ENCODE data around the gene TC2N. TPM values are rescaled to one million over a fixed set of nuclear protein-coding genes. Genes with fewer than 3 reads are reported as not detected.

The TC2N gene
- total and polyA plus RNA-seq, 9 of the 15 experiments (the other 6 are each of a cell fraction or from before 2014, with no cell fraction given) = 2.0 to 12.5 (median 7.3) TPM

DNA sequence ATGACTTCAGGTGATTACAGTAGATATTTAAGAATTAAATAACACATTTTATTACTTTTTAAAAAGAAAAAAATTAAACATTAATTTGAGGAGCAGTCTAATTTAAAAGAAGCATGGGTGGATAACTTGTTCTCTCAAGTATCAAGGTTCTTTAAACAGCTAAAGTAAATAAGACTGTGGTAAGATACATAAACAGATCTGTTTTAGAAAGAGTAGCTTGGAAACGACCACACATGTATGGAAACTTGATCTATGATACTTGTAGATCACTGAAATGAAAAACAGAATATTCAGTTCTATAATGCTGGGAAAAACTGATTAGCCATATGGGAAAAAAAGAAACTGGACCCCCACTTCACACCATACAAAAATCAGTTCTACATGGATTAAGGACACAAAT, 36.0 kb downstream of the TC2N start (continued):
- no peak for TF ChIP-seq ZNF586 (CRISPR knock-in tag; conservative IDR thresholded peaks at IDR 0.05)

DNA sequence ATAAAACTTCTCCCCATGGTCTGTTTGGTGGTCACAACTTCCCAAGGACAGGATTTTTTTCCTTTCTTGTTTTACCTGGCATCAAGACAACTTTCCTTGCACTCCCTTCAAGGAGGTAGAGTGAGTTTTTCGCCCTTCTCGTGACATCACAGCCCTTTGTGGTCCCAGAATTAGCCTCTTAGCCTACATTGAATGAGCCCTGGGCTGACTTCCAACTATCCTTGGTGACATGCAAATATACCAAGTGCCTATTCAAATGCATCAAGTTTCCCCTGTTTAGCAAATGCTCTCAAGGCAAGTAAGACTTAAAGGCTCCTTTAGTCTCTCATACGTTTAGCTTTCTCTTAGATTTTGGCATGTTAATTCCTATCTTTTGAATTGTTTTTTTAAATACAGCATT, 36.6 kb downstream of the TC2N start:
- Histone ChIP-seq H3K4me3 (no peak overlapping the region), H3K9ac (ENCODE audit: insufficient read depth in 1 of 2, low read depth in 2 of 2, low read length in 2 of 2) (no peak overlapping the region), H3K4me2 (ENCODE audit: insufficient read depth, low read length) (no peak overlapping the region), H3K4me1 (replicated peaks in 1 of 2; ENCODE audit: control insufficient read depth in 2 of 2, insufficient read depth in 2 of 2, low read length in 2 of 2) (peaks cover 0 to 3% of the 10 kb centered on the region in 2 experiments; a peak in 3 of 5 replicates), H3K27ac (ENCODE audit: extremely low read depth, low read depth, low read length) (no peak overlapping the region), H3K9me3 (replicated peaks; ENCODE audit: control insufficient read depth, insufficient read depth, low read depth, low read length) (no peaks in the 10 kb centered on the region), H2AFZ (ENCODE audit: low read depth, low read length) (no peak overlapping the region), H3K27me3 (ENCODE audit: control insufficient read depth in 2 of 2, insufficient read depth in 2 of 2, low read length in 2 of 2) (peaks cover 0 to 2% of the 10 kb centered on the region in 2 experiments; a peak in 1 of 5 replicates), H3K79me2 (ENCODE audit: control insufficient read depth, insufficient read depth, low read length) (peaks cover 3% of the 10 kb centered on the region; the same call in 2 of the 3 replicates), H4K20me1 (replicated peaks; ENCODE audit: control insufficient read depth, insufficient read depth, low read length) (no peaks in the 10 kb centered on the region), H3K36me3 (ENCODE audit: control insufficient read depth, insufficient read depth, low read length) (no peaks in the 10 kb centered on the region), H3K9me1 (ENCODE audit: control insufficient read depth, insufficient read depth, low read length) (no peaks in the 10 kb centered on the region)
- ATAC-seq (no peak), DNase-seq (ENCODE audit: extremely low read depth in 1 of 4, low spot score in 3 of 4) (no peak), FAIRE-seq (no peak)
- no peak for TF ChIP-seq ZEB2 (IDR thresholded peaks at IDR 0.05)
- TF ChIP-seq MCM2 (IDR thresholded peaks at IDR 0.05; ENCODE audit: low read depth) = no peak
- 13% methylated on average over 3 of the region's 3 CpGs for WGBS (ENCODE audit: insufficient coverage, low coverage, missing lambda C conversion rate)
- in situ Hi-C loops (cut with MboI) (no loop called here), intact Hi-C loops (cut with micrococcal nuclease) (no loop called here)
- BruUV-seq (replicated peaks) = no TSS peak
- ChIA-PET POLR2A (no interaction called here), CTCF (ENCODE audit: low intra/inter-chr PET ratio) (no interaction called here)

DNA sequence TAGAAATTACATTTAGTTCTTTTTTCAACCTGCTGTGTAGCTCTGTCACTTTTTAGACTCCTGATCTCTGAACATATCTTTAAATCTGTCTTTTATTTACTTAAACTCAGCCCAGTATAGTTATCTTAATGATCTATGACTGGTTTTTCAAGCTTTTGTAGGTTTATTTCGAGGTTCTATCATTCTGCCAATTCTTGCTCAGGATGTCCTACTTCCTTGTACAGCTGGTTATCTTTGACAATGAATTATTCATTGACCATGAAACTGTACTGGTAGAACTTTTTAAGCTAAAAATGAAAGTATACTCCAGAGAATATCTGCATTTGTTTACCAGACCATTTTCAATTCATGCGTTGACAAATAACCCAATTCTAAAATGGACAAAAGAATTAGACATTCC, 37.8 kb downstream of the TC2N start:
- POLR2A ChIA-PET = no interaction called here
- DNase-seq (ENCODE audit: extremely low read depth in 1 of 4, low spot score in 3 of 4) (no peak), FAIRE-seq (no peak), ATAC-seq (no peak)
- in situ Hi-C loops (cut with MboI) (no loop called here), intact Hi-C loops (cut with micrococcal nuclease) (no loop called here)
- Histone ChIP-seq H3K27me3 (ENCODE audit: control insufficient read depth in 2 of 2, insufficient read depth in 2 of 2, low read length in 2 of 2) (no peaks in the 10 kb centered on the region), H2AFZ (ENCODE audit: low read depth, low read length) (no peak overlapping the region), H3K9me3 (replicated peaks; ENCODE audit: control insufficient read depth, insufficient read depth, low read depth, low read length) (no peaks in the 10 kb centered on the region), H3K79me2 (ENCODE audit: control insufficient read depth, insufficient read depth, low read length) (no peaks in the 10 kb centered on the region; the same call in 2 of the 3 replicates), H3K4me1 (replicated peaks in 1 of 2; ENCODE audit: control insufficient read depth in 2 of 2, insufficient read depth in 2 of 2, low read length in 2 of 2) (no peaks in the 10 kb centered on the region; a peak in 1 of 5 replicates), H4K20me1 (replicated peaks; ENCODE audit: control insufficient read depth, insufficient read depth, low read length) (no peaks in the 10 kb centered on the region), H3K27ac (ENCODE audit: extremely low read depth, low read depth, low read length) (no peak overlapping the region), H3K9me1 (ENCODE audit: control insufficient read depth, insufficient read depth, low read length) (no peaks in the 10 kb centered on the region), H3K4me2 (ENCODE audit: insufficient read depth, low read length) (no peak overlapping the region), H3K4me3 (no peak overlapping the region), H3K9ac (ENCODE audit: insufficient read depth in 1 of 2, low read depth in 2 of 2, low read length in 2 of 2) (no peak overlapping the region), H3K36me3 (ENCODE audit: control insufficient read depth, insufficient read depth, low read length) (no peaks in the 10 kb centered on the region)
- BruUV-seq (replicated peaks) = no TSS peak
- 8% methylated on average over 2 of the region's 2 CpGs for WGBS (ENCODE audit: insufficient coverage, low coverage, missing lambda C conversion rate)
- CTCF ChIA-PET (ENCODE audit: low intra/inter-chr PET ratio) = no interaction called here
- TF ChIP-seq ZNF347 (CRISPR knock-in tag; IDR thresholded peaks at IDR 0.05; ENCODE audit: low read depth) = no peak
- TF ChIP-seq, protein P1, sequence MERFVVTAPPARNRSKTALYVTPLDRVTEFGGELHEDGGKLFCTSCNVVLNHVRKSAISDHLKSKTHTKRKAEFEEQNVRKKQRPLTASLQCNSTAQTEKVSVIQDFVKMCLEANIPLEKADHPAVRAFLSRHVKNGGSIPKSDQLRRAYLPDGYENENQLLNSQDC (CRISPR knock-in tag; IDR thresholded peaks at IDR 0.05) = no peak
- no peak for TF ChIP-seq ZNF696 (CRISPR knock-in tag; conservative IDR thresholded peaks at IDR 0.05)
- TF ChIP-seq, protein P2, sequence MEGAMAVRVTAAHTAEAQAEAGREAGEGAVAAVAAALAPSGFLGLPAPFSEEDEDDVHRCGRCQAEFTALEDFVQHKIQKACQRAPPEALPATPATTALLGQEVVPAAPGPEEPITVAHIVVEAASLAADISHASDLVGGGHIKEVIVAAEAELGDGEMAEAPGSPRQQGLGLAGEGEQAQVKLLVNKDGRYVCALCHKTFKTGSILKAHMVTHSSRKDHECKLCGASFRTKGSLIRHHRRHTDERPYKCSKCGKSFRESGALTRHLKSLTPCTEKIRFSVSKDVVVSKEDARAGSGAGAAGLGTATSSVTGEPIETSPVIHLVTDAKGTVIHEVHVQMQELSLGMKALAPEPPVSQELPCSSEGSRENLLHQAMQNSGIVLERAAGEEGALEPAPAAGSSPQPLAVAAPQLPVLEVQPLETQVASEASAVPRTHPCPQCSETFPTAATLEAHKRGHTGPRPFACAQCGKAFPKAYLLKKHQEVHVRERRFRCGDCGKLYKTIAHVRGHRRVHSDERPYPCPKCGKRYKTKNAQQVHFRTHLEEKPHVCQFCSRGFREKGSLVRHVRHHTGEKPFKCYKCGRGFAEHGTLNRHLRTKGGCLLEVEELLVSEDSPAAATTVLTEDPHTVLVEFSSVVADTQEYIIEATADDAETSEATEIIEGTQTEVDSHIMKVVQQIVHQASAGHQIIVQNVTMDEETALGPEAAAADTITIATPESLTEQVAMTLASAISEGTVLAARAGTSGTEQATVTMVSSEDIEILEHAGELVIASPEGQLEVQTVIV (CRISPR knock-in tag; IDR thresholded peaks at IDR 0.05; ENCODE audit: borderline replicate concordance) = no peak
